ENCODE results near the gene RAB38. TPM values are rescaled to one million over a fixed set of nuclear protein-coding genes. Genes with fewer than 3 reads are reported as not detected.

The RAB38 gene
- total and polyA plus RNA-seq, 10 of the 15 experiments (the other 5 are each of a cell fraction or from before 2014, with no cell fraction given) = 8.4 to 30.5 (median 11.7) TPM

DNA sequence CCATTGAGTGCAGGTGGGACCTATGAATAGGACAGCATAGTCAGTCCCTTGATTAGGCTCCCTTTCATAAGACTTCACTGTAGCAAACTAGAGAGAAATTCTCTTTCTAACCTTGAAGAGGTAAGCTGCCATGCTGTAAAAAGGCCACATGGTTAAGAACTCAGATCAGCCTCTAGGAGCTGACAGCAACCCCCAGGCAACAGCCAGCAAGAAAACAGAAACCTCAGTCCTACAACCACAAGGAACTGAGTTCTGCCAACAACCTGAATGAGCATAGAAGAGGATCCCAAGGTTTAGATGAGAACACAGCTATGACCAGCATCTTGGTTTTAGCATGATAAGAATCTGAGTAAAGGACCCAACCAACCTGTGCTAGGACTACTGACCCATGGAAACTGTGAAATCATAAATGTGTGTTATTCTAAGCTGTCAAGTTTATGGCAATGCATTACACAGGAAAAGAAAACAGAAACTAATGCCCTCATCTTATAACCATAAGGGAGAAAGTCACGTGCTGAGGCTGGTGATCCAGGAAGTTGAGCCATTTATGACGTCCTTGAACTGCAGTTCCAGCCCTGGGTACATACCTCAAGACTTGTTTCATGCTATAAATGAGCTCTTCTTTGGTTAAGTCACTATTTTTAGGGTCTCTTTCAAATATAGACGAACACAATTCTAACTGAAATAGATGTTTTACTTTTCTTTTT lies 43.3 kb downstream of the RAB38 start (continued):
- TF ChIP-seq, protein P1, sequence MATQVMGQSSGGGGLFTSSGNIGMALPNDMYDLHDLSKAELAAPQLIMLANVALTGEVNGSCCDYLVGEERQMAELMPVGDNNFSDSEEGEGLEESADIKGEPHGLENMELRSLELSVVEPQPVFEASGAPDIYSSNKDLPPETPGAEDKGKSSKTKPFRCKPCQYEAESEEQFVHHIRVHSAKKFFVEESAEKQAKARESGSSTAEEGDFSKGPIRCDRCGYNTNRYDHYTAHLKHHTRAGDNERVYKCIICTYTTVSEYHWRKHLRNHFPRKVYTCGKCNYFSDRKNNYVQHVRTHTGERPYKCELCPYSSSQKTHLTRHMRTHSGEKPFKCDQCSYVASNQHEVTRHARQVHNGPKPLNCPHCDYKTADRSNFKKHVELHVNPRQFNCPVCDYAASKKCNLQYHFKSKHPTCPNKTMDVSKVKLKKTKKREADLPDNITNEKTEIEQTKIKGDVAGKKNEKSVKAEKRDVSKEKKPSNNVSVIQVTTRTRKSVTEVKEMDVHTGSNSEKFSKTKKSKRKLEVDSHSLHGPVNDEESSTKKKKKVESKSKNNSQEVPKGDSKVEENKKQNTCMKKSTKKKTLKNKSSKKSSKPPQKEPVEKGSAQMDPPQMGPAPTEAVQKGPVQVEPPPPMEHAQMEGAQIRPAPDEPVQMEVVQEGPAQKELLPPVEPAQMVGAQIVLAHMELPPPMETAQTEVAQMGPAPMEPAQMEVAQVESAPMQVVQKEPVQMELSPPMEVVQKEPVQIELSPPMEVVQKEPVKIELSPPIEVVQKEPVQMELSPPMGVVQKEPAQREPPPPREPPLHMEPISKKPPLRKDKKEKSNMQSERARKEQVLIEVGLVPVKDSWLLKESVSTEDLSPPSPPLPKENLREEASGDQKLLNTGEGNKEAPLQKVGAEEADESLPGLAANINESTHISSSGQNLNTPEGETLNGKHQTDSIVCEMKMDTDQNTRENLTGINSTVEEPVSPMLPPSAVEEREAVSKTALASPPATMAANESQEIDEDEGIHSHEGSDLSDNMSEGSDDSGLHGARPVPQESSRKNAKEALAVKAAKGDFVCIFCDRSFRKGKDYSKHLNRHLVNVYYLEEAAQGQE (IDR thresholded peaks at IDR 0.05; ENCODE audit: low read depth, low read length) = no peak
- TF ChIP-seq, protein P2, sequence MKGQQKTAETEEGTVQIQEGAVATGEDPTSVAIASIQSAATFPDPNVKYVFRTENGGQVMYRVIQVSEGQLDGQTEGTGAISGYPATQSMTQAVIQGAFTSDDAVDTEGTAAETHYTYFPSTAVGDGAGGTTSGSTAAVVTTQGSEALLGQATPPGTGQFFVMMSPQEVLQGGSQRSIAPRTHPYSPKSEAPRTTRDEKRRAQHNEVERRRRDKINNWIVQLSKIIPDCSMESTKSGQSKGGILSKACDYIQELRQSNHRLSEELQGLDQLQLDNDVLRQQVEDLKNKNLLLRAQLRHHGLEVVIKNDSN (IDR thresholded peaks at IDR 0.05; ENCODE audit: borderline replicate concordance, extremely low read length, insufficient read depth, low read depth, low read length) = peak; percentile 42
- TF ChIP-seq SMAD1 (IDR thresholded peaks at IDR 0.05; ENCODE audit: low read depth, partially characterized antibody) = no peak
- peak in 1 of 2 experiments; percentile 49; a peak in 2 of 4 replicates for TF ChIP-seq BHLHE40 (IDR thresholded peaks at IDR 0.05; ENCODE audit: borderline replicate concordance in 1 of 2, low read depth in 2 of 2, low read length in 1 of 2)
- TF ChIP-seq CREB1 (IDR thresholded peaks at IDR 0.05; ENCODE audit: low read depth) = 0 out of 2 replicates have a peak, but pooled peaks have one; percentile 31
- TF ChIP-seq ATF7 (IDR thresholded peaks at IDR 0.05; ENCODE audit: low read depth) = no peak

- H3K27ac ChIP-seq (ENCODE audit: control insufficient read depth, insufficient read depth) = no peak overlapping the region
- H3K9ac ChIP-seq (ENCODE audit: control insufficient read depth, insufficient read depth, low read length) = no peak overlapping the region
- CTCF ChIA-PET = no interaction called here
- H4K20me1 ChIP-seq (ENCODE audit: control insufficient read depth, insufficient read depth) = no peaks in the 10 kb centered on the region
- intact Hi-C loops (cut with micrococcal nuclease; ENCODE audit: unreplicated experiment) (no loop called here), in situ Hi-C loops (cut with MboI) (no loop called here)
- no peak for TF ChIP-seq BACH1 (IDR thresholded peaks at IDR 0.05; ENCODE audit: borderline replicate concordance)
- no peak for TF ChIP-seq FOS (IDR thresholded peaks at IDR 0.05; ENCODE audit: borderline replicate concordance, extremely low read depth, insufficient read length)
- TF ChIP-seq BCL11A (IDR thresholded peaks at IDR 0.05; ENCODE audit: low read depth, low read length) = no peak
- TF ChIP-seq TCF7 (IDR thresholded peaks at IDR 0.05; ENCODE audit: borderline replicate concordance) = no peak
- no peak for TF ChIP-seq CHD2 (IDR thresholded peaks at IDR 0.05; ENCODE audit: borderline replicate concordance, low read depth, low read length)
- POLR2A ChIA-PET = no interaction called here
- BruUV-seq (replicated peaks) = no TSS peak
- ATAC-seq = no peak
- no peaks in the 10 kb centered on the region for H3K36me3 ChIP-seq (ENCODE audit: control insufficient read depth in 2 of 2, insufficient read depth in 2 of 2, low read length in 1 of 2)
- H3K4me3 ChIP-seq = no peak overlapping the region
- H3K79me2 ChIP-seq (ENCODE audit: control insufficient read depth, insufficient read depth, low read length) = no peaks in the 10 kb centered on the region
- no peaks in the 10 kb centered on the region for H3K4me1 ChIP-seq (ENCODE audit: control insufficient read depth, insufficient read depth, low read length)
- H3K27me3 ChIP-seq (replicated peaks in 1 of 2; ENCODE audit: control insufficient read depth in 2 of 2, insufficient read depth in 2 of 2, low read length in 1 of 2) = no peaks in the 10 kb centered on the region
- 45% methylated on average over 4 of the region's 4 CpGs for WGBS (ENCODE audit: insufficient coverage, insufficient replicate concordance, low lambda C conversion rate, missing lambda C conversion rate)
- no peak for FAIRE-seq
- no peak overlapping the region for H3K4me2 ChIP-seq (ENCODE audit: control insufficient read depth, insufficient read depth)
- SMC1A ChIA-PET (ENCODE audit: uncharacterized antibody, unreplicated experiment) = interaction anchor here (1.0 kb wide), 1 partner anchor 129 kb away, joined by 3 read pairs; no protein-coding TSS in a partner anchor
- no peaks in the 10 kb centered on the region for H3K9me3 ChIP-seq (replicated peaks; ENCODE audit: control insufficient read depth, insufficient read depth, low read length)
- DNase-seq (ENCODE audit: low read depth, low spot score) = no peak
- no peak overlapping the region for H2AFZ ChIP-seq (ENCODE audit: control insufficient read depth, low read depth, low read length)
- RAD21 ChIA-PET (ENCODE audit: unreplicated experiment) = no interaction called here
These were observed 52.3 kb downstream of the RAB38 start for GRCh38 chr11:88122956-88123355.
